HG02642 (cell line): Measurements from ENCODE around the gene PTCD1.

Source experiments
- ATAC-seq: cut with Tn5 transposase; IDR thresholded peaks from one replicate; pipeline ENCODE4 v1.9.1; 2021; ENCODE audit warnings: mild to moderate bottlenecking; ENCODE audit not compliant: unreplicated experiment, poor library complexity

PTCD1 gene

DNA sequence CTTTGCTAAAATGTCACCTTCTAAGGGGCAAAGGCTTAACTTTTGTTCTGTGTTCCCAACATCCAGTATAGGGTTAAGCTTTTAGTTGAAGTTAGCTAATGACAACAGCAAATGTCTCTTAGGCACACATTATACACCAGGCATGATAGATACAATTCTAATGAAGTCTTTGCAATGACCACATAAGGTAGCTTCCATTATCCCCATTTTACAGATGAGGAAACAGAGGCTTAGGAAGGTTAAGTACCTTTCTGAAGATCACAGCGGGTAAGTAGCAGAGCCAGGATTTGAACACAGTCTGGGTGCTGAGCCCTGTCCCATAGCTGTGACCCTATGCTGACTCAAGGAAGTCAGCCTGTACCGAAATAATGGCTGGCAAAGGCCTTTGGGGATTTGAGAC, 28.0 kb downstream of the PTCD1 start:
- no peak for ATAC-seq

DNA sequence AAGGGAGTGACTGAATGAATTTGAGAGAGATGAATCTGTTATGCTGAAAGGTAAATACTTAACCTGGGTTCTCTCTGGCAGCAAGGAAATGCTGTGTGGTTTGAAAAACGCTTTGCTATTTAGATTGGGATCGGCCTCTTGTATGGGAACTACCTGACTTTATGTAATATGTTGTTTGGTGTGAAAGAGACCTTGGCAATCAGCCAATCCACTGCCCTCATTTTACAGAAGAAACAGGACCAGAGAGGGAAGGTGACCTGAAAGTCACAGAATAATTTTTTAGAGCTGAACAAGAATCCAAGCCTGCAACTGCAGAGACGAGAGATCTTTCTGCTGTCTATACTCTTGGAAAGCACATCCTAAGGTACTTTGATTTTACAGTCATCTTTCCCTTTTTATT, 28.8 kb downstream of the PTCD1 start:
- no peak for ATAC-seq

DNA sequence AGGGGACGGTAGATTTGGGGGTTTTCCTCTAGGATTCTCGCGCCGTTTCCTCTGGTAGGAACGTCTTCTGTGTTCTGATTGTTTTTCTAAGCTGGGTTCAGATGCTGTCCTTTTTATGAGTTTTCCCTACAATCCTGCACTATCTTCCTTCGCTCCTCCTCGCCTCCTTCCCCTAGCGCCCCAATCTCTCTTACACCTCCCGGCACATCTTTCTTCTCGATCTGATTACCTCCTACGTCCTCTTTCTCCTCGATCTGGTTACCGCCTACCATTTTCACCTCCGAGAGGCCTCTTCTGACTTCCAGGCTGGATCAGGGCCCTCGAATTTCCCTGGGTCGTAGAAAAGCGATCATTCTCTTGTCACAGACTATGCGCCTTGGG, 29.4 kb downstream of the PTCD1 start:
- ATAC-seq: peak; percentile 6

DNA sequence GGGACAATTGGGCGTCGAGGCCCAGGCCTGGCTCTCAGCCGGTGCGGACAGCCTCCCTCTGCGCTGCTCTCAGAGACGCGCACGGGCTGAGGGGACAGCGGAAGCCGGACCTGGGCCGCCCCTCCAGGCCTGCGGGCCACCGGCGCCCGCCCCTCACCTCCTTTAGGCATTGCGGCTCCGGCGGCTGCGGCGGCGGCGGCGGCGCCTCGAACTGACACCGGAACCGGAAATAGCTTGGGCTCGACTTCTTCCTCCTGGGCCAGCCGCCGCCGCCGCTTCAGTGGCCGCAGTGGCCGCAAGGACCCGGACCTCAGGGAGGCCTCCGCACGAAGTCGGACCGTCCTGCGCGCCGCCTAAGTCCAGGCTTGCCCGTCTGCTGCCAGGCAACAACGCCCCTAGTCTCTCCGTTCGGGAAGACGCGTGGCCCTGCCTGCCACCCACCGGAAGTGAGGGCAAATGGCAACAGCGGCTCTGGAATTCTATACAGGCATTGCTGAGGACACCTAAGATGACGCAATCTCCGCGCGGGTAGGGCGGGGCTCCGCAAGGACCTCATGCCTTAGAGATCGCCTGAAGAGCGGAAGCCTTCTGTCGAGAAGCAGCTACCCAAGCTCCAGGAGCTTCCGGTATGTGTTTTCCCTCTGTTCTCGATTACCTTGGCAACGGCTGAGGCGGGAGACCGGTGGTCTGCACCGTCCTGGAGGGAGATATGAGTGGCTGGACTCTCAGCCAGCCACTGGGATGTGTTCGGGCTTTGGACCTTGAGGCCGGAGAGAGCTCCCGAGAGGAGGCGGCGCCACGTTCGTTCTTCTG, 30.0 kb downstream of the PTCD1 start, which contains the start of the genes BUD31 and PDAP1:
TSS of gene BUD31 (plus strand) at position 591 of the 813 bp plus-strand sequence. CDS start 2,124 bp downstream, outside the sequence.
TSS of gene PDAP1 (minus strand) at position 219 of the 813 bp plus-strand sequence. CDS start at position 170, 49 bp downstream.
- ATAC-seq: peak; percentile 84

DNA sequence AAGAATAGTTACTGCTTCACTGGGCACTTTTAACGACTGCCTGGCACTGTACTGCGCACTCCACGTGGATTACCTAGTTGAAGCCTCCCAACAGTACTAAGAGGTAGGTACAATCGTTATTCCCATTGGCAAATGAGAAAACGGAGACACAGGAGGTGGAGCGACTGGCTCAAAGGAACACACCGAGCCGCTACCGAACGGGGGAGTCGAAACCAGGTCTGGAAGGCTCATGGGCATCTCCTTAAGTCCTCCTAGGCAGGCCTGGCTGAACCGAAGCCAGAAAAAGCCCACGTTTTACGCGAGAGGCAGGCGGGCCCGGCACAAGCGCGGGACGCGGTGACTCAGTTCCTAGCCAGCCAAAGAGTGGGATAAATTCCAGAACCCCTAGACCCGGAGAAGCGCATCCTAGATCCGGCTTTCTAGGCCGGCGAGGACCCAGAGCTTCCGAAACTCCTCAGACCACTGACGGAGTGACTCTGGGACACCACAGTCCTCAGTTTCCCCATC, 30.7 kb downstream of the PTCD1 start:
- peak; percentile 3 for ATAC-seq

DNA sequence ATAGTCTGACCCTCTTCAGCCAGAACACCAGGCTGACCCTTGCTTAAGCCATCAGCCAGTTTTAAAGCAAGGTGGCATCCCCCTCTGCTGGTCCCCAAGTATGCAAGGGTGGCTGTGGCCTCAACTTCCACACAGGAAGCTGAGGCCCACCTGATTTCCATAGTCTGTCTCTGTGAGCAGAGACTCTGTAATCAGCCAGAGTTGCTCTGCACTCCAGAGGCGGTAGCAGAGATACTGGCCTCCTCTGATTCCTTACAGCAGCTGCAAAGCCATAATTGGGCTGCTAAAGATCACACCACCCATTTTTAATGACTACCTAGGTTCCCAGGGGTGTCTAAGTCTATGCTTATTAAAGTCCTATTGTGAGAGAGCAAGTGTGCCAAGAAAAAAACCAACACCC, 32.0 kb downstream of the PTCD1 start:
- no peak for ATAC-seq

DNA sequence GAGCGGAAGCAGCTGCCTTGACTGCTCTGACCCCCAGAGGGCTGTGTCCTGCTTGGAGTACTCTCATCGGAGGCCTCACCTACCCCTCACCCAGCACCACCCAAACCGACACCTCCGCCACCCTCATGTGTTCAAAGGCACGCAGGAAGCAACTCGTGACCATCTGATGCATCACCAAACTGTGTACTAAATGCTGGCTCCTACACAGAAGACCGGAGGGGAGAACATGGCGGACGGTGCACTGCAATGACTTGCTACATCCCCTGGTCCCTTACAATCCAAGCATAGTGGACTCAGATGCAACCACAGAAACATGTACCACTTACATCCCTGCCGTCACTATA, 33.6 kb downstream of the PTCD1 start:
- no peak for ATAC-seq

DNA sequence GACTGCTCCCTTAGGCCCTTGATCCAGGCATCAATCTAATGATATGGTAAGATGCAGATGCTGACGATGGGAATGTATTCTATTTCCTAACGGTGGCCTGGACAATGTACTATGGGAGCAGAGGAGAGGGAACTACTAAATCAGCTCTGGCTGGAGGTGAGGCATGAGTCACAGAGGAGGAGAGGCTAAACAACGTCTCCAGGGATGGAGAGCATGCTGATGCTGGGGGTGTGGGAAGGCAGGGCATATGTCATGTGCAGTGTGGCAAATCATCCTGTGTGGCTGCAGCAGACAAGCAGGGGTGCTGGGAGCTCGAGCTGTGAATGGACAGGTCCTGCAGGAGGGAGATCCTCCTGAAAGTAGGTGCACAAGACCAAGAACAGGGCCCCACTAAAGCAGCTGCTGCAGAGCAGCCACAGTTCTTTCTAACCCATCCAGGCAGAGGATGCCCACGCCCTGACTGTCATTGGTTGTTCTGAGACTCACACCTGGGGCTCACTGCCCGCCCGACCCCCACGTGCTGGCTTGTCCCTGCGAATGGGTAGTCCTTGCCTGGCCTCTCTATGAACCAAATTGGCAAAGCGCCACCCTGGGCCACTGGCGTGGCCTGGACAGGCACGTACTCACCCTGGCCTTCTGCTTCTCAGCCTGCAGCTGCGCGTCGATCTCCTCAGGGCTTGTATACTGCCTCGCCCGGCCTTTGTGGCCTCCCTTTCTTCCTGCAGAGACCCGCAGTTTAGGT, 34.2 kb downstream of the PTCD1 start:
- ATAC-seq: no peak

DNA sequence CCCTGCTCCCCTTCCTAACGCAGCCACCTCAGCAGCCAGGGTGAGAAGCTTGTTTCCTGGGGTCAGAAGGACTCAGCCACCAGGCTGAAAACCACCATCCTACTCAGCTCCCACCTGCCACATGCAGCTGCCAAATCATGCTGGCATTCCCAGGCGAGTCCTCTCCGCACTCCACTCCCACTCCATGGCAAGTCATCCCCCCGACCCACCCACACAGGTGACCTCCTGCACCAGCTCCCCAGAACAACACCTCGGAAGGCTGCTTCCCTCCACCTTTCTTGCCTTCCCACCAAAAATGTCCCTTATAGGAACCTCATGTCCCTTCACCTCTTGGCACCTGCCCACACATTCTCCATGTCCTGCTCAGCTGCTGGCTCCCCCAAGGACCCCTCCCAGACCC, 34.8 kb downstream of the PTCD1 start:
- ATAC-seq: no peak

DNA sequence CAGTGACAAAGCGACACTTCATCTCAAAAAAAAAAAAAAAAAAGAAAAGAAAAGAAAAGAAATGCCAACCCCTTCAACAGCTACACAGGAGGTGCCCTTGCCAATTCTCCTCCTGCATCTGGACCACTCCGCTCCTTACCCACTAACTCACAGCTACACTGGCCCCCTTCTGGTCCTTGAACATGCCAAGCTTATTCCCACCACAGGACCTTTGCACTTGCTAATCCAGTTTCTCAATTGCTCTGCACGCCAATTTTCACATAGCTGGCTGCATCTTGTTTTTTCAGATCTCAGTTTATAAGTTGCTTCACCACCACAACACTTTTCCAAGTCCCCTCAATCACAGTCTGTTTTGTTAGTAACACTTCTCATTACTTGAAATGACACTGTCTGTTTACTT, 35.7 kb downstream of the PTCD1 start:
- no peak for ATAC-seq

DNA sequence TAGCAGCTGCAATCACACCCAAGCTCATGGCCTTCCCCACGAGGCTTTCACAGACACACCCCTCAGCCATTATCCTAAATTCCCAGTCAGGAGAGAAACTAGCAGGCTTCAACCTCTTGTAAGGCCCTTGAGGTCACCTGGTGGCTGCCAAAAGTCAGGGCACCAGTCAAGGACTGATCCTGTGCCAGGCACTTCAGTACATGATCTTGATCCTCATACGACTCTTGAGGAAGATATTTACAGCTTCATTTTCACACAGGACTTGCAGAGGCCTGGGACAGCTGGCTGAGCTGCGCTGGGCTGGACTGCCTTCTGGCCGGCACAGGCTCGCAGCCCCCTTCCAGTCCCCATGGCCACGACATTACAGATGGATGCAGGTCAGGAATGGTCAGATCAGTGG, 39.0 kb downstream of the PTCD1 start:
- no peak for ATAC-seq

DNA sequence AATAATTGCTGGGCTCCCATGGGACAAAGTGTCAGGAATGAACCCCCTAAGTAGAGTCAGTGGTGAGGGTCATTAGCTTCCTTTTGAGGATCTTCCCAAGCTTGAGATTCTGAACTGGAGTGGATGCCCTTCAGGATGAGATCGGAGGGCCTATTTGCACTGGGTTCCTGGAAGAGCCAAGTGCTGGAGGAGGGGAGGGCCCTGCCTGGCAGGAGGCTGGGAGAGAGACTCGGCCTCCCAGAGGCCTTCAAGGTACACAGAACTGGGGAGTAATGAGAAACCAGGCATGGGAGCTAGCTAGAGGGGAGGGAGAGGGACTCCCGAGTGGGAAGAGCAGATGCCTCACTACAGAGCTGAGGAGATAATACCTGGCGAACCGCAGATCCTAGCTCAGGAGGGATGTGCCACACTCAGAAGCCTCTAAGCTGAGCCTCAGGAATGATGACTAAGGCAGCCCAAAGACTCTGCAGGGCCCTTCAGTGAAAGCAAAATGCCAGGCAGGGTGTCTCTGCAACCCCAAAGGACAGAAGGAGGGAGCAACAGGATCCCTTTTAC, 39.6 kb downstream of the PTCD1 start:
- ATAC-seq: no peak

DNA sequence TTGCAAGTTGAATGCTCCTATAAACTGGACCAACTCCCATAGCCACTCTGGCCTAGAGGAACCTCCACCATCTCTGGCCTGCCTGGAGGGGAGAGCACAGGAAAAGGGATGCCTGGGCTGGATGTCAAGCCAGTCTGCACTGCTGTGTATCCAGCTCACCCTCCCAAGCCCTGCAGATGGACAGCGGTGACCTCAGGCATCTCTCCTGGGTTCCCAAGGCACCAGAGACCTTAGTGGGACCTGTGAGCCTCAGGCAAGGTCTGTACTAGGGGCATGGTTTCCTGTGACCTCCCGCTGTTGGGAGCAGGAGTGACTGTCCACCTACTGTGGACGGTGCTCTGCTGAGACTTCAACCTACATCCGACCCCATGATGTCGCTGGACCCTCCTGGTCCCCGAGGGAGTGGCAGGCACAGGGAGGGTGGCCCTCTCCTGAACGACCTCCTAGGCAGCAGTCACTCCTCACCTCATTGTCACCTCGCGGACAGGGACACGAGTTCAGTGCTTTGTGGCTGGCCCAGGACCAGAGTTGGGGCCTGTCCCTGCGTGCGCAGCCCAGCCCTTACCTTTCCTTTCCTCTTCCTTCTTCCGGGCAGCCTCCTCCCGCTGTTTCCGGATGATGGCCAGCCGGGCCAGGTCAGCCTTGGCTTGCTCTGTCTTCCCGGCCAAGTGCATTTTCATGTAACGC, 41.2 kb downstream of the PTCD1 start:
- no peak for ATAC-seq

DNA sequence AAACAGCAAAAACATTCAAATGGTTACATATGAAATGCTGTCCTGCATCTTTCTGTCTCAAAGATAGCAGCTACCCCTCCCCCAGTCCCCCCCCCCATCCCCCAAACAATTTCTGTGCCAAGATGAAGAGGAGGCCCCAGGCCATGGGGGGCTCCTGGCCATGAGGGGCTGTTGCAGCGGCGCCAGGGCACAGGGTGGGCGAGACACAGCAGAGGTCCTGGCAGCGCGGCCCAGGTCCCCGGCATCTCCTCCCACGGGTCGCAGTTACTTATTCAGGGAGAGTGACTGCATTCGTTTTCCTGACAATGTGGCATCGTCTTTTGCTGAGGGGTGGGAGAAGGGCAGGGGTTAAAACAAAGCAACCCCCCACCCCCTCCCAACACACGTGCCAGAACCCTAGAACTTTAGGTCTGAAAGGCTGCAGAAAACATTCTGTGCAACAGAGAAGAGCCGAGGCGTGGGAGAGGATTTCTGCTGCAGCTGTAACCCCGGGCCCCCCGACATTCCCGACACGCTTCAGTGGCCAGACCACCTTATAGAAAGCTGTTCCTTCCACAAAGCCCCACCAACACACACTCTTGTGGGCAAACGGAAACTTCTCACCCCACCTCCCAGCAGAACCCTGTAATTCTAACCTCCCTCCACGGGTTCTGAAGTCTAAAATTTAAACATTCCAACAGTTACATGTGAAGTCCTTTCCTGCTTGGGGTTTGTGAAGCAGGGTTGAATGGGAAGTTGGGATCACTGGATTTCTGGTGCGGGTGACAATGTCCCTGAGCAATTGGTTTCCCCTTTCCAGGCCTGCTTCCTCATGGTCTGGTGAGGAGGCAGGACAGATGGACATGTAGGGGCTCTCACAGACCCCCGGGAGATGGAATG, 41.9 kb downstream of the PTCD1 start:
- no peak for ATAC-seq

DNA sequence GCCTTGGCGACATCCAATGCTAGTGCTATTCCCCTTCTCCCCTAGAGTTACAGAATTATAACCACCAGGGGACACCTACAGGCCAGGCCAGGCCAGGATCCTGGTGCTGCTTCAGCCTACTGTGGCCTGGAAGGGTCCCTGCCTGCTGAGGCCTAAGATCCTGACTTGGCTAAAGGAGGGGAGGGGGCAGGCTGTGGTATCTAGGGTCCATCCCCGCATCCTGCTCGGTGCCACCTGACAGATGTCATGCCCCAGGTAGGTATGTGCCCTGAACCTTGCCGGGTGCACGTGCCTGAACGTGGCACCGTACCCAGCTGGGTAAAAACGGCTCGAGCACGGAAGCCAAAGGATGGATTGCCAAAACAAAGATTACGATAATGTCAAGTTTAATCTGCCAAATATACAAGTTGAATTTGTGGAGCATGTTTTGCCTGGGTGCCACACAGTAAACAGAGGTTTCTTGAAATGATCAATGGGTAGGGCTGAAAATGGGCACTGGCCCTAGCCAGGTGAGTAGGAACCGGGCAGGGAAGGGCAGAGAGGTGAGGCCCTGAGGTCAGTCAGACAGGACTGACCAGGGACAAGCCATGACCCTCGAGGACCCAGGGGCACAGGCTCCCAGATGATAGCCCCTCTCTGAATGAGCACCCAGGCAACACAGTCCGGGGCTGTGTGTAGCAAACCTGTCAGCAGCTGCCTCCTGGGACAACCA, 42.8 kb downstream of the PTCD1 start:
- ATAC-seq: no peak

DNA sequence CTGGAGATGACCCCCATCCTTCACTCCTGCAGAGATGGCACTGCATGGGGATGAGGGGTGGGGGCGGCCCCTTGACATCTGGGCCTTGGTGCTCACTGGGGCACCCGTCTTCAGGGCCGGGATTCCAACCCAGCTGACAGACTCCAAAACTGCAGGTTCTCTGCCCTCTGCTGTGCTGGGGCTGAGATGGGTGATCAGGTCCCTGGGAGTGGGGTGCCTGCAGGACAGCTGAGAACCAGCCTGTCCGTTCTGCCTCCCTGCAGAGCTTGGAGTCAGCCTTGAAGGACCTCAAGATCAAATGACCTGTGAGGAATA, 44.5 kb downstream of the PTCD1 start:
- no peak for ATAC-seq

DNA sequence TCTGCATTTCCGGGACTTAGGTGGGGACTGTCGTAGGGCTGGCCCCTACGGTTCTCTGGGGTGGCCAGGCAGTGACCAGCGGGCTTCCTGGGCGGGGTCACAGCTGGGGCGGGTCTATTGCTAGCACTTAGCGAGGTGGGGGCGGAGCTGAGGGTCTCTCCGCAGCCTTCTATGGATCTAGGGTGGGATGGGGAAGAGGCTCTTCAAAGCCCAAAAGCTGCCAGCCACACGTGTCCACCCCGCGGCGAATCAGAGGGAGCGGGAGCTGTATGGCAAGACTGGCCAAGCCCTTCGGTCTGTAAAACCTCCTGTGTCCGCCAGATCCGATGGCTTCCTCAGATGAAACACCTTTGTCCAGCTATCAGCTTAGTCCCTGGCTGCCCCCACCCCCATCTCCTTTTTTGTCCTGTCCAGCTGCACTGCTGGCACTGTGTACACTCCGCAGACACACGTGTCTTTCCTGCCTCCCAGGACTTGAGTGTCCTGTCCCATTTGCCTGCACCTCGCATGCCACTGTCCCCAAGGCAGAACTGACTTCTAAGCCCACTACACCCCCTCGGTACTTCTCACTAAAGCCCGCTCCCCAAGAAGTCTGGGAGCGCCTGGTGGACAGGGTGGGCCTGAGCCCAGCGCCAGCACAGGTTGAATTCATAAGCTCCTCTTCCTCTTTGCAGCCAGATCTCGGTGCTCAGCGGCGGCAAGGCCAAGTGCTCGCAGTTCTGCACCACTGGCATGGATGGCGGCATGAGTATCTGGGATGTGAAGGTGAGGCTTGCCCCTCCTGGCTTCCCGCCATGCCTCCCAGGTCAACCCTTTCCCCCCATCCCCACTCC, 45.0 kb downstream of the PTCD1 start:
- ATAC-seq: peak; percentile 4

DNA sequence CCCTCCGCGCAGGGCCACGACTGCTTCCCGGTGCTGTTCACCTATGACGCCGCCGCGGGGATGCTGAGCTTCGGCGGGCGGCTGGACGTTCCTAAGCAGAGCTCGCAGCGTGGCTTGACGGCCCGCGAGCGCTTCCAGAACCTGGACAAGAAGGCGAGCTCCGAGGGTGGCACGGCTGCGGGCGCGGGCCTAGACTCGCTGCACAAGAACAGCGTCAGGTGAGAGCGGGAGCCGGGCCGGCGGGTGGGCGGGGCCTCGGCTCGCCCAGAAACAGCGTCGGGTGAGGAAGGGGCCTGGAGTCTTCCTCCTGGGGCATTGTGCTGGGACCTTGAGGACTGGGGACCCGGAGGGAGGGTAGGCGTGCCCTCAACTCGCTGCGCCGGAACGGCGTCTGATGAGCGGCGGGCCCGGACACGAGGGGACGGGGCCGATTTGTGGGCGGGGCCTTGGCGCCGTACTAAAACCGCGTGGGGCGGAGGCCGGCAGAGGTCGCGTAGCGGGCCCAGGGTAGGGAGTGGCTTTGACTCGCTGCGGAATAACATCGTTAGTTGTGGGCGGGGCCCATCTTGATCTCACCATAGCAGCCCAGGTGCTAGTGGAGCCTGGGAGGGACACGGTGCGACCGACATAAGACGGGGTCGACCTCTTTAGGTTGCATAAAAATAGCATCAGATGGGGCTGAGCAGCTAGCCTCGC, 45.8 kb downstream of the PTCD1 start:
- peak; percentile 50 for ATAC-seq
